Epithelial cell of esophagus (primary cell): ENCODE measurements around the gene GLG1.
"Not testable (repeated sequence)": the region's sequence is repeated elsewhere in the genome, so short reads cannot be mapped to it uniquely, and the experiment has no call there.

Source experiments
- DNase-seq: peaks from one replicate; pipeline ENCODE4 v3.0.0; 2010; ENCODE audit warnings: low read depth
- H3K4me3 ChIP-seq: 2 replicates; pipeline ENCODE4 v1.5.1; 2011; ENCODE audit warnings: mild to moderate bottlenecking, low read length, control low read depth
- TF ChIP-seq, protein P1 (sequence below): IDR thresholded peaks from 2 replicates; pipeline ENCODE4 v1.5.1; 2011; ENCODE audit warnings: low read depth, mild to moderate bottlenecking, low read length, control low read depth, inconsistent platforms; ENCODE audit not compliant: insufficient read depth; ENCODE audit errors: missing control alignments

Gene GLG1

DNA sequence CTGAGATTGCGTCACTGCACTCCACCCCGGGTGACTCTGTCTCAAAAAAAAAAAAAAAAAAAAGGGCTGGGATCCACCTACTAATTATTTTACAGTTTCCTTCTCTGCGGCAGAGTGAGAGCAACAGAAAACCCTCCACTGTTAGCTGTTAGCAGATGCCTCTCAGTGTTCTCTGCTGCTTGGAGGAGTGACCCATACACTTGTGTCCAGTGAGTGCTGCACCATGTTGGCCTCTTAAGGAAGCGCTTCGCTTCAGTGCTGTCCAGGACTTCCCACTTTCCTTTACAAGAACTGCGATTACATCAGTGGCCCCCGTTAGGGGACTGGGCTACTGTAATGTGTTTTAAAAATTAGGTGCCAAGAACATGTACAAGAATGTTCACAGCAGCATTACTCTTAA lies 167.2 kb downstream of the GLG1 start:
- DNase-seq = no peak
- TF ChIP-seq, protein P1, sequence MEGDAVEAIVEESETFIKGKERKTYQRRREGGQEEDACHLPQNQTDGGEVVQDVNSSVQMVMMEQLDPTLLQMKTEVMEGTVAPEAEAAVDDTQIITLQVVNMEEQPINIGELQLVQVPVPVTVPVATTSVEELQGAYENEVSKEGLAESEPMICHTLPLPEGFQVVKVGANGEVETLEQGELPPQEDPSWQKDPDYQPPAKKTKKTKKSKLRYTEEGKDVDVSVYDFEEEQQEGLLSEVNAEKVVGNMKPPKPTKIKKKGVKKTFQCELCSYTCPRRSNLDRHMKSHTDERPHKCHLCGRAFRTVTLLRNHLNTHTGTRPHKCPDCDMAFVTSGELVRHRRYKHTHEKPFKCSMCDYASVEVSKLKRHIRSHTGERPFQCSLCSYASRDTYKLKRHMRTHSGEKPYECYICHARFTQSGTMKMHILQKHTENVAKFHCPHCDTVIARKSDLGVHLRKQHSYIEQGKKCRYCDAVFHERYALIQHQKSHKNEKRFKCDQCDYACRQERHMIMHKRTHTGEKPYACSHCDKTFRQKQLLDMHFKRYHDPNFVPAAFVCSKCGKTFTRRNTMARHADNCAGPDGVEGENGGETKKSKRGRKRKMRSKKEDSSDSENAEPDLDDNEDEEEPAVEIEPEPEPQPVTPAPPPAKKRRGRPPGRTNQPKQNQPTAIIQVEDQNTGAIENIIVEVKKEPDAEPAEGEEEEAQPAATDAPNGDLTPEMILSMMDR = no peak
- no peak overlapping the region for H3K4me3 ChIP-seq

- DNase-seq = no peak
- no peak overlapping the region for H3K4me3 ChIP-seq
- TF ChIP-seq, protein P1 = no peak
These were observed 168.4 kb downstream of the GLG1 start for GRCh38 chr16:74438492-74438979.

DNA sequence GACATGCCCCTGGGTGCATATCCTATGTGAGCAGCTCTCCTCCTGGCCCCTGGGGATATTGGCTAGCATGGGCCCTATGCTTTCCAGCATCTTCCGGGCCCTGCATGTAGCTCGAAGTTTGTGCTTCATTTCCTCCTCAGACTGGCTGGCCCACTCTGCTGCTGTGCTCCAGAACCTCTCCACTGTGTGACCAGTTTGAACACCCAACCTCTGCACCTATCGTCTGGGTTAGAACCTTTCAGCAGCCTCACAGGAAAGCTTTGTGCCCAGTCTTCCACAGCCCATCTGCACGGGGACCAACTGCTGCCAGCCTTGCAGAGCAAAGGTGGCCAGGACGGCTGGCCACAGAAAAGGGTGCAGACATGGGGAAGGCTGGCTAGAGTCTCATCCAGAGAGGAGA lies 175.4 kb downstream of the GLG1 start:
- H3K4me3 ChIP-seq = no peak overlapping the region
- no peak for DNase-seq
- TF ChIP-seq, protein P1 = no peak

- TF ChIP-seq, protein P1 = peak; percentile 63
- H3K4me3 ChIP-seq = not testable (repeated sequence)
- peak; percentile 35 for DNase-seq
These were observed 176.7 kb downstream of the GLG1 start for GRCh38 chr16:74430036-74430712.

DNA sequence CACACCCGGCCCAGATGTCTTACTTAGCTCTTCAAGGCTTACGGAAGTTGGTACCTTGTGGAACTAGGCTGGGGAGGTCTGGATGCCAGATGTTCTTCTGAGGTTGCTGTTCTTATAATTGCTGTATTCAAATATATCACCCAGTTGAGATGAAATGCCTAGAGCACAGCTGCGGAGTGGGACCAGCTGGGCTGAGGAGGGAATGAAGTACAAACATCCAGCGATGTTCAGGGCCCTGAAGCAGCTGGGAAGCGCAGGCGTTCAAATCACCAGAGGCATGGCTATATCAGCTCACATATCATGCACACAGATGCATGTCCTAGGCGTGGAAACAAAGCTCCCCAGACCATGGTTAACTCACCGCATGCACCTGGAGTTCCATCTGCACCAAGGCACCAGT lies 178.4 kb downstream of the GLG1 start:
- not testable (repeated sequence) for DNase-seq, H3K4me3 ChIP-seq

DNA sequence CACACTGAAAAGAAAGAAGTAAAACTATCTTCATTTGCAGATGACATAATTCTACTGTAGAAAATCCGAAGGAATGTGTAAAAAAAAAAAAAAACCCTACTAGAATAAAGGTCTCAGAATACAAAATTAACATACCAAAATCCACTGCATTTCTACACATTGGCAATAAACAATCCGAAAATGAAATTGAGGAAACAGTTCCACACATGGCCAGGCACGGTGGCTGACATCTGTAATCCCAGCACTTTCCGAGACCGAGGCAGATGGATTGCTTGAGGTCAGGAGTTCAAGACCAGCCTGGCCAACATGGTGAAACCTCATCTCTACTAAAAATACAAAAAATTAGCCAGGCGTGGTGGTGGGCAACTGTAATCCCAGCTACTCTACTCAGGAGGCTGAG lies 181.2 kb downstream of the GLG1 start:
- DNase-seq, H3K4me3 ChIP-seq: not testable (repeated sequence)

DNA sequence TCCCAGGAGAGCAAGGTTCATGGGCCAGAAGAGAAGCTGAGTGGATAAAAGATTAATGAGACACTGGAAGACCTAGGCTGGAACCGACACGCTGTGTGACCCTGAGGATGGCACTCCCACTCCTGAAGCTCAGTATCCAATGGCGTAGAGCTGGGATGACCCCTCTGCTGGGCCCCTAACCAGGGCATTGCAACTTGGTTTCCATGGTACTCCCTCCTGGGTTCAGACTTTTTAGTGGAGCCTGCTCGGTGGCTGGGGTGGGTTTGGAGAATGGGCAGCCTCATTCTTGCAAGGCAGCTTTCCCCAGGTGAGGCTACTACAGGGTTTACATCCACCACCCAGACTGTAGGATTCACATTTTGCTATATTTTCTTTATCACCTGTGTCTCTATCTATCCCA lies 183.2 kb downstream of the GLG1 start:
- not testable (repeated sequence) for H3K4me3 ChIP-seq

DNA sequence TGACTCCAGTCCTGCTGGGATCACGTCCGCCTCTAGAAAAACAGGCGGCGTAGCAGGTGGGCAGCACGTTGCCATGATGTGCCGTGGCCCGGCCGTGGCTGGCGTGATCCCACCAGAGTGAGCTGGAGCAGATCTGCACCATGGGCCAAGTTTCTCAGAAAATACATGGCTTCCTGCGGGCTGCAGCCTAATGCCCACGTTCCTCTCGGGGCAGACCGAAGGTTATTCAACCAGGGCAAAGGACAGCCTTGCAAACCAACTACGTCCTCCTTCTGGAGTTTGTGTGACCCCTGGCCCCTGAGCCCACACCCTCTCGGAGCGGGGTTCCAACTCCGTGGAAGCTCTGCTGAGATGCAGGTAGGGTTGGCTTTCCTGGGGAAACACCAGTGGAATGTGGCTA lies 184.8 kb downstream of the GLG1 start:
- not testable (repeated sequence) for H3K4me3 ChIP-seq, DNase-seq

More for the DNA sequence above, 183.2 kb downstream of the GLG1 start:
- DNase-seq = not testable (repeated sequence)

DNA sequence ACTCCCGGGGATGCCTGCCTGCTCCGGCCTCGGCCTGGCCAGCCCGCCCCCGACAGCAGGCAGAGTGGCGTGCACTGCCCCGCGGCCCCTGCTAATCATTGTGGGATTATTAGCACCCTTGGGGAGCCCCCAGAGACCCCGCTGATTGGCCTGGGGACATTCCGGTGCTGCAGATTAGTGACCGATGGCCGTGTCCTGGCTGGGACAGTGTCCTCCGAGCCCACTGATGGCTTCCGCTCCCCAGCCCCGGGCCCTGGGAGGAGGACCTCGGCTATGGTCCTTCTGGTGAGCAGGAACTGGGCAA lies 185.5 kb downstream of the GLG1 start:
- H3K4me3 ChIP-seq, DNase-seq: not testable (repeated sequence)

GRCh38 chr16:74420612-74421481 lies 186.1 kb downstream of the GLG1 start, which contains the start of gene CLEC18B:
TSS of gene CLEC18B (minus strand) at chr16:74421478. CDS start at chr16:74421270, 208 bp downstream.
- not testable (repeated sequence) for DNase-seq, H3K4me3 ChIP-seq

GRCh38 chr16:74419811-74420210 lies 187.1 kb downstream of the GLG1 start:
- H3K4me3 ChIP-seq, DNase-seq: not testable (repeated sequence)

- not testable (repeated sequence) for DNase-seq, H3K4me3 ChIP-seq
These were observed 189.0 kb downstream of the GLG1 start for GRCh38 chr16:74417897-74418296.

DNA sequence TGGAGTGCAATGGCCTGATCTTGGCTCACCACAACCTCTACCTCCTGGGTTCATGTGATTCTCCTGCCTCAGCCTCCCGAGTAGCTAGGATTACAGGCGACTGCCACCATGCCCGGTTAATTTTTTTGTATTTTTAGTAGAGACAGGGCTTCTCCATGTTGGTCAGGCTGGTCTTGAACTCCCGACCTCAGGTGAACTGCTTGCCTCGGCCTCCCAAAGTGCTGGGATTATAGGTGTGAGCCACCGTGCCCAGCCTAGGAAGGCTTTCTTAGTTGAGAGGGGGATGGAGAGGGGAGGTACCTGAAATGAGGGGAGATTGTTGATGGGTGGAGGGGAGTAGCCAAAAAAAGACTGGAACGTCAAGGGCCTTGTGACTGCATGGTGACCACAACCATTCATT lies 193.0 kb downstream of the GLG1 start:
- H3K4me3 ChIP-seq, DNase-seq: not testable (repeated sequence)

DNA sequence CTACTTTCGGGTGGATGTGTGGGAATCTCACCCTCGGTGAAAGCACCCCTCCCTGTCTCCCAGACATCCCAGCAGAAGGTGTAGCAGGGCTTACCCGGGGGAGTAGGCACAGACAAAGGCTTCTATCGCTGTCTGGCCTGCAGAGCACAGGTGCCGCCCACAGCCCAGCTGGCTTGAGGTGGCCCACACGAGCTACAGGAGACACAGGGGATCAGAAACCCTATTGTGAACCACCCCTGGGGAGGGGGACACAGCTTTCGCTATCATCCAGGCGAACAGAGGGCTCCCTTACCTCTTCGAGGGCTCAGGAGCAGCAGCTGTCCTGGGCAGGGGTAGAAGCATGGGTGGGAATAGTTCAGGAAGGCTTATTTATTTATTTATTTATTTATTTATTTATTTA lies 193.4 kb downstream of the GLG1 start:
- DNase-seq, H3K4me3 ChIP-seq: not testable (repeated sequence)
